HG03108 (cell line): ENCODE results near the gene SIPA1L3.
"Not testable (repeated sequence)": the region's sequence is repeated elsewhere in the genome, so short reads cannot be mapped to it uniquely, and the experiment has no call there.

ENCODE experiments used
- ATAC-seq: cut with Tn5 transposase; IDR thresholded peaks from one replicate; pipeline ENCODE4 v1.9.1; 2021; ENCODE audit warnings: moderate library complexity; ENCODE audit not compliant: unreplicated experiment

Gene SIPA1L3

DNA sequence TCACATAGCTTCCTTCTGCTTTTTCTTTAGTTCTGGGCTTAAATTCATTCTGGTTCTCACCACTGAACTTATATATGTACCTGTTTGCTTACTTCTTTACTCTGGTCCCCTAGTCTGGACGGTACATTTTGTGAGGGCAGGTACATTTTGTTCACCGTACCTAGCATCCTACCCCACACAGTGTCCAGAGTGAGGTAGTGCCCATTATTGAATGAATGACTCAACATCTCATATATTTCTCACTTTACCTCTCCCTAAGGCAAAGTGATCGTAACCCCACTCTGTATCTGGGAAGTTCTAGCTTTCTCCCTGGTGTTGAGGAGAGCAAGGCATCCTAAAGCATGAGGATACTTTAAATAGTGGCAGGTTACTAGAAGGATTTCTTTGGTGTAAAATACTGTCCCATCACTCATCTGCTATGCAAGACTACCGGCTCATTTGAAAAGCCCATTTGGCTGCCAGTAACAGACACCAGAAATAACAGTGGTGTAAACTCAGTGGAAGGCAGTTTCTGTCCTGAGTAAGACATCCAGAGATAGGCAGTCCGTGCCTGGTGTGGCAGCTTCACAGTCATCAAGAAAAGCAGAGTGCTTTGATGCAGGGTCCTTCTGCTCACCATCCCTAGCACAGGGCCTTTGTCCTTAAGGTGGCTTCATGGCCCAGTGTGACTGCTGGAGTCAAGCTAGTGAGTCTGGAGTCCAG lies 111.8 kb downstream of the SIPA1L3 start:
- no peak for ATAC-seq

DNA sequence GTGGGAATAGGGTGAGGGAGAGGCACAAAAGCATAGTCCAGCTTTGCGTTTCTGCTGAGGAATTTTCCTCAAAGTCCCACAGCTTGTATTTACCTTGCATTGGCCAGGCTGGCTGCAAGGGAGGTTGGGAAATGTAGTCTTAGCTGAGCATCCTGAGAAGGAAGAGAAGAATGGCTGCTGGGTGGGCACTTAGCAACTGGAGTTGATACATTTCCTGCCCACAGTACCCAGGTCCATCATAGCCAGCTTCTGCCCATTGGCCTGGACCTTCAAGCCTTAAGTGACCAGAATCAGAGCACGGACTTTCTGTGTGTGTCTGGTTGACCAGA lies 112.4 kb downstream of the SIPA1L3 start:
- no peak for ATAC-seq

DNA sequence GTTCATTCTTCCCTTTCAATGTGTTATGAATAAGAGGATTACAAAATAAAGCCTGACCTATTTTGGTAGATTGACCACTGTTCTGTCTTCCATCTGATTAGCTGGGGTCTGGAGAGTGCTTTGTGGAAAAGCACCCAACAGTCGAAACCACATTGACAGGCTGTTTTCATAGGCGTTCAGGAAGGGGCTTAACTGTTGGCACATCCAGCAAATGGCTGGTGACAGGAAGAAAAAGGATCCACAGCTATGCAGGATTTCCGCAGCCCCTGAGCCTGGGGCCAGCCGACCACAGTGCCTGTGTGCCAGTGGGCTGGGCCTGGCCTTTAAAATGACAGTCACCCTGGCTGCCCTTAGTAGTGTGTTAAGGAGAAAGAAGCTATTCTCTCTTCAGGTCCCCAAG lies 113.3 kb downstream of the SIPA1L3 start:
- ATAC-seq, result no peak

DNA sequence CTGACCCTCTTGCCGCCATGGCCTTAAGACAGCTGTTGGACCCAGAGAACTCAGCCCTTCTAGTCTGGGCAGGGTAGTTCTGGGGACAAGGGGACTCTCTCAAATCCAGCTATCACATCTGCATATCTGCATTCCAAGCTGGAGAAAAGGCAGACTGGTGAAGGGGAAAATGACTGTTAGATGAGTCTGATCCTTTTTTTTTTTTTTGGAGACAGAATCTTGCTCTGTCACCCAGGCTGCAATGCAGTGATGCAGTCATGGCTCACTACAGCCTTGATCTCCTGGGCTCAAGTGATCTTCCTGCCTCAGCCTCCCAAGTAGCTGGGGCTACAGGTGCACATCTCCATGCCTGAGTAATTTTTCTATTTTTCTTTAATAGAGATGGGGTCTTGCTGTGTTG lies 114.3 kb downstream of the SIPA1L3 start:
- ATAC-seq, result no peak

DNA sequence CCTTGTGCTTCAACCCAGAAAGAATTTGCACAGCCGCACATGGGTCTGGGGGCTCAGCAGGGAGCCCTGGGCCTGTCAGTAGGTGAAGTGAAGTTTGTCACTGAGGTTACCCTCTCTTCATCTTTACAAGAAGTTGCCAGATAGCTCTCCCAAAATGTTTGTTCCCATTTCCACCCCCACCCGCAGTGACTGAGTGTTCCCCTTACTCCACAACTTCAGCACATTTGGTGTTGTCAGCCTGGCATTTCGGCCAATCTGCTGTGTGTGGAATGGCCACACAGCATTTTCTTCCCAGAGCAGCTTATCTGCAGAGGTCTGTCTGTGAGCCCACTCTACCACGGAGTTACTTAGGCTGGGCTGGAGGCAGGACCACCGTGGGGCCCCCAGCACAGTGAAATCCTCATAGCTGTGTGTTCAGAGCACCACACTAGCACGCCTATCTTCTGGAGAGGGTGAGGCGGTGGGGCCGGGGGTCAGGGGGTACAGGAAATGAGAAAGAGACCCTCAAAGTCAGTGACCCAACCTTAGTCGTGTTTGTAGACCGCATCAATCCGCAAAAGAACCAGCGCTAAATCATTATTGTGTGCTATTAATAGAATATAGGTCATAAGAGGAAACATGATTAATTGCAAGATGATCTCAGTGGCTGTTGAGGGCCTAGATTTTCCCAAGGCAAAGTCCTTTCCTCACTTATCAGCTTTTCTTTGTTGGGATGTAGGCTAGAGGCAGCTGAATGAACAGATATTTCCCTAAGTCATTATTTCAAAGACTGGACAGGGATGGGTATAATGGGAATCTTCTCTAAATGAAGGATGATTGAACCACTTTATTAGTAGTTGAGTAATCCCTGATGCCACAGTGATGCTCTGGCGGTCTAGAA lies 116.0 kb downstream of the SIPA1L3 start:
- no peak for ATAC-seq

DNA sequence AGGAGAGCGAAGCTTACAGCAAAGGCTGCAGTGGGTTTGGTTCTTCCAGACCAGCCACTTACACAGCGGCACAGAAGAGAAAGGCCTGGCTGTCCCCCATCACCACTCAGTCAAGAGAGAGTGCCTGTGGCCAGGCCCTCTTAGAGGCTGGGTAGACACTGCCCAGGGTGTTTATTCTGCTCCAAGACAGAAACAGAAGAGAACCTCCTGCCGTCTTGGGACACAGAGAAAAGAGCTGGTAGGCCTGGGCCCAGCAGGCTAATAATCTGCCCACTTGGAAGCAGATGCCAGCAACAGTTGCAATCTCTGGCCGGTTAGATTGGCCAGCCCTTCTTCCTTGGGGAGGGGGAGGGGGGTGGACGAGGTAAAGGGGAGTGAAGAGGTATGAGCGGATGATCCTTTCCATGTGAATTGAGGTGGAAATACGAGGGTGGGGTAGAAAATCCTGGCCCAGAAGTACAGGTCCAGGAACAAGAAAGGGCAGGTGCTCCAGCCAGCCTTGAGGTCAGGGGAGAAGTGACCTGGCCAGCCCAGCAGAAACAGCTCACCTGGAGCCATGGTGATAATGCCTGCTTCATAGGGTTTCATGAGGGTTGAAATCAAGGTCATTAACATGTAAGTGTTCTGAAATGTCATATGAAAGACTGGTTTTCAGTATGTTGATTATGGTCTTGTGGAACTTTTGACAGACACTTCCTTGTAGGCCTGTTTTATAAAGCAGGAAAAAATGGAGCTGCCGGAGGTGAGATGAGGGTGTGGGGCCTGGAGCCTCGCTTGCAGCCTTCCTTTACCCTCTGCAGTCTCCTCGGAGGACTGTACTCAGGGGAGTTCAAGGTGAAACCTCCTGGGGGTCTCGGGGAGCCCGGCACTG lies 116.9 kb downstream of the SIPA1L3 start:
- no peak for ATAC-seq

DNA sequence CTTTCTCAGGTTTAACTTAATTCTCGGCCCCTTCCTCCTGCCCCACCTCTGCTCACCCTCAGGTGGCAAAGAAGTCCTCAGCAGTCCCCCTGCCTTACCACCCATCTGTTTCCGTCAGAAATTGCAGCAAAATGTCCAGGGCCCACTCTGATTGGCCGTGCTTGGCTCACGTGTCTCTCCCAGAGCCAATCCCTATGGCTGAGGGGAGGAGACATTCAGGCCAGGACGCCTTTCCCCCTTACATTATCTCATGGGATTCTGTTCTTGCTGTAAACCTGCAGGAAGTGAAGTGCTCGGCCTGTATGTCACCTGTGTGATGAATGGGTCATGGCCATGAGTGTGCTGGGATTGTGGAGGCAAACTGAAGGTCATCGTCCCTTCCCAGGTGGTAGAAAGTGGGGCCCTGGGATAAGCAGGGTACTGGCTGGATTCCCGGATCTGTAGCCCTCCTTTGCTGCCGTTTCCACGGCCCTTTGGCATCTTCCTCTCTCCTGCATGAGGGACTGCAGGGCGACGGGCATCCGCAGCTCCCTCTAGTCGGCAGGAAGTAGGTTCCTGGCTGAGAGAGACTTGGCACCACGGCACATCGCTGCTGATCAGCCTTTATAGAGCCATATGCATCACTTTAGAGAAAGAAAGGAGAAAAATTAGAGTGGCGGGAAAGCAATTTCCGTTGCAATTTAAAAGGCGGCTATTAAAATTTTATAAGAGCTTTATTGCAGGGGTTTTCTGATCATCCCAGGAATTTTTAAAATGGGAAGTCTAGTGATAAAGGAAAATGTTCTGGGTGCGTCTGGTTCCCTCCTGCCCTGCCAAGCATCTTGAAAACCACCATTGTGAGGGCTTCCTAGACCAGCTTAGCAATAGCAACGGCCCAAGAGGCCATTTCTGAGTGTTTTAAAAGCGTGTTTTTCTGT lies 118.2 kb downstream of the SIPA1L3 start:
- ATAC-seq, result no peak

DNA sequence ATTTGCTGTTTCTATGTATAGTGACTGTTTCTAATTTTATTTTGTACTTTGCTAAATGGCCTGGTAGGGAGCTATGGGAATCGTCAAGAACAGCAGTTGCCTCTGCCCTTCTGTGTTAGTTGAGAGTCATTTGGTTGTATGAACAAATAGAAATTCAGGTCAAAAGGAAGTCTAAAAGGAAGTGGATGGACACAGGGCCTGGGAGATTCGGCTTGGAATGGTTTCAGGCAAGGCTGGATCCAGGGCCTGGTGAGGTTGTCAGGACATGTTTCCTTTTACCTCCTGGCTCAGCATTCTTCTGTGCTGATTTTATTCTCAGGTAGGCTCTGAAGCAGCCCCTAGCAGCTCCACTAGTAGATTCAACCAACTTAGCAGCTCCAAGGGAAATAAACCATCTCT lies 118.9 kb downstream of the SIPA1L3 start:
- ATAC-seq, result no peak

DNA sequence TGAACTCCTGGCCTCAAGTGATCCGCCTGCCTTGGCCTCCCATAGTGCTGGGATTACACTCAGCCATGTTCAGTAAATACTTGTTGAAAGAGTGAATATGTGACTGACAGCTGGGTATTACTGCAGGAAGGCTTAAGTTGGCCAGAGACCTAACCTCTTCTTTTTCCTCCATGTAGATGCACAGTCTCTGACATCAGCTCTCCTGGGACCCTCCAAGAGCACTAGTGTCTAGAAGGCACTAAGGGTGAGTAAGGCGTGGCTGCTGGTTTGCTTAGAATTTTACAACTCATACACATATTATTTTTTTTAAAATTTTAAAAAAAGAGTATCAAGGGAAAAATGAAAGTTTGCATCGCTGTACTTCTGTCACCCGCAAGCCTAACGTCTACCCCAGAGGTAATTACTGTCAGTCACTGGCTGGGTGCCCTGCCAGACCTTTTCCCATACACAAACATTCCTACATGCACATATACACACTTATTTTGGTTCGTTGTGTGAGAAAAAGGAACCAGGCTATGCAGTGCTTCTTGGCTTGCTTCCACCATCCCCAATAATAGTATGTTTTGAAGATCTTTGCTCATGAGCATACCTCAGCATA lies 122.0 kb downstream of the SIPA1L3 start:
- ATAC-seq, result no peak

DNA sequence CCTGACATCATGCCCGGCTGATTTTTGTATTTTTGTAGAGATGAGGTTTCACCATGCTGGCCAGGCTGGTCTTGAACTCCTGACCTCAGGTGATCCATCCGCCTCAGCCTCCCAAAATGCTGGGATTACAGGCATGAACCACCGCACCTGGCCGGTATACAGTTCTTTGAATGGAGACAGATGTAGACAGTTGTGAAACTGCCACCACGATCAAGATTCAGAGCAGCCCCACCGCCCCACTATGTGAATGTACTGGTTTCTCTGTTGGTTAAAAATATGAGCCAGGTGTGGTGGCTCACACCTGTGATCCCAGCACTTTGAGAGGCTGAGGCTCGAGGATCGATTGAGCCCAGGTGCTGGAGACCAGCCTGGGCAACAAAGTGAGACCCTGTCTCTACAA lies 123.0 kb downstream of the SIPA1L3 start:
- not testable (repeated sequence) for ATAC-seq

DNA sequence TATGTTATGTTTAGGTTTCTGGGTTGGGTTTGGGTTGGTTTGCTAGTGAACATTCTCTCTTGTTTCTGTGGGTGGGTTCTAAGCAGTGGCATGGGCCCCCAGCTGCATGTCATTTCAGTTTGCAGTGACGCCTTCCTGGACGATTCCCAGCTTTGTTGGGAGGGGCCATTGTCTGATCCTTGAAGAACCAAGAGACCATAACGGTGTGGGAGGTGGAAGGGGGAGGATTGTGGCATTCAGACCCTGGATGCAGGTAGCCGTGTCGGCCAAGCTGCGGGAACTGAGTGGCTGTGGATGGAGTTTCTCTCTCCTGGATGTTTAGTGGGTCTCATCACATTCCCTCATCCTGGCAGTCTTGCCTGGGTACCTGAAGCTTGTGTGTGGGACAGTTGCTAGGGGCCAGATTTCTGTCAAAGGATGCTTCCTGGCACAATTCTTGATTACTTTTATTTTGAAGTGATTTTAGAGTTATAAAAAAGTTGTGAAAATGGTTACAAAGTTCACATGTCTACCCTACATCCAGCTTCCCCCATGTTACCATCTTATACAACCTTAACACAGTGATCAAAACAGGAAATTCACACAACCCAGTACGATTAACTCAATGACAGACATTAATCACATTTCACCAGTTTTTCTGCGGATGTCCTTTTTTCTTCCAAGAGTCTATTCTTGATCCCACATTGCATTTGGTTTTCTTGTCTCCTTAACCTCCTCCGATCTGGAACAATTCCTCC lies 123.8 kb downstream of the SIPA1L3 start:
- no peak for ATAC-seq

DNA sequence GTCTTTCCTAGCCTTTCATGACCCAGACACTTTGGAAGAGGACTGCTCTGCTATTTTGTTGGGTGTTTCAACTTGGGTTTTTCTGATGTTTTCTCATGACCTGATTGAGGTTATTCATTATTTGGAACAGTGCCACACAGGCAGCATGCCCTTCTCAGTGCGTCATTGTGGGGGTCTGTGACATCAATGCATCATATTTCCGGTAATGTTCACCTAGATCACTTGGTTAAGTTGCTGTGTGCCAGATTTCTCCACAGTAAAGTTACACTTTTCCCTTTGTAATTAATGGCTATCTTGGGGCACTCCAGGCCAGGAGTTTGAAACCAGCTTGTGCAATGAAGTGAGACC lies 124.4 kb downstream of the SIPA1L3 start:
- ATAC-seq, result no peak

DNA sequence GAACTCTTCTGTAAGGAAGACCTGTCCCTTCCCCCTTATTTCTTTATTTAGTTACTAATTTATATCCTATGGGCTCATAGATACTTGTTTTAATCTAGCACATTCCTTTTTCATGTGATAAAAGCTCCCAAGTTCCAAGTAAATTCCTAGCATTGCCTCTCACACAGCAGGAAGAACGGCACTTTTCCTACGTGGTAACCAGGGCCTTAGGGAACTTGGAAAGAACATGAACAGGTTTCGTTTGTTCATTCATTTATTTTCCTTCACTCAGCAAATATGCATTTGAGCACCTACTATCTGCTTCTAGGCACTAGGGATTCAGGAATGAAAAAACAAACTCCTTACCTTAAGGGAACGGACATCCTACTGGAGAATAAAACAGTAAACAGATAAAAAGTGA lies 125.1 kb downstream of the SIPA1L3 start:
- no peak for ATAC-seq

DNA sequence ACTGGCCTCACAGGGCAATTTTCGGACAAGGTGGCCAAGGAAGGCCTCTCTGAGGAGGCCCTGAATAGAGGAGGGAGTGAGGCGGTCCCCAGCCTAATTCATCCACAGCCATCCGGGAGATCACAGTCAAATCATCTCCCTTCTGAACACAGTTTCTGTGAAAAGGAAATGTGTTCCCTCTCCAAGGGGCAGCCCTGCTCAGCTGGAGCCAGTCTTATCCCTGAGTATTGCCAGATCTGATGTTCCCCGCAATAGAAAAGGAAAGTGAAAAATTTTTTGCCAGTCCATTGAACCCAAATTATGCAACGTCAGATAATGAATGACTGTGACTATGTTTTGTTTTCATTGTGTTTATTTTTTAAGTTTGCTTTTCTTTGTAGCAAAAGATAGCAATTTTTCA lies 125.9 kb downstream of the SIPA1L3 start:
- ATAC-seq, result no peak

DNA sequence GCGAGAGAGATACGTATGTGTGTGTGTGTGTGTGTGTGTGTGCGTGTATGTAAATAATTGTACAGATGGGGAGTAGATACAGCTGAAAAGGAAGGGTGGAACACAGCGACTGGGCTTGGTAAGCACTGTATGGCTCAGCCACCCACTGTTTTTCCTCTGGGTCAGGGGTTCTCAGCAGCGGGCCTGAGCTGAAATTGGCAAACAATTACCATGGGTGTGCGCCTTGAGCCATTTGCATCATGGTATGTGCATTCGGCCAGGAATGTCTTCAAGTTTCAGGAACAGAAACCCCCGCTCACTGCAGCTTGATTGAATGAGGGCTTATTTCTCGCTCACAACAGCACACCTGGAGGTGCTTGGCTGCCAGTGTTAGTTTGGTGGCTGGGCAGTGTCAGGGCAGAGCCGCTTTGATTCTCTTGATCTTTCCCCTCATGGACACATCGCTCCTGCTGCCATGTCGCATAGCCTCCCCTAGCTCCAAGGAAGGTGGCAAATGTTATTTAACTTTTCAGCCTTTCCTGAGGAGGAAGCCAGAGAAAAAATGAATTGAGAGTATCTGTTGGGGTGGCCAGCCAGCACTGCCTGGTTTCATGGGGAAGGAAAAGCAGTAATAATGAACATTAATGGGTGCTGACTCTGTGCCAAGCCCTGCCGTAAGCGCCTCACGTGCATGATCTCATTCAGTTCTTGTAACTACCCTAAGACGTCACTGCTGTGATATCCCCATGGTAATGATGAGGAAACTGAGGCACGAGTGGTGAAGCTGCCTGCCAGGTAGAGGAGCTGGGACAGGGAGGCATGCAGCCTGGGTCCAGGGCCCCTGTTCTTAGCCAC lies 126.9 kb downstream of the SIPA1L3 start:
- ATAC-seq, result peak; percentile 62

DNA sequence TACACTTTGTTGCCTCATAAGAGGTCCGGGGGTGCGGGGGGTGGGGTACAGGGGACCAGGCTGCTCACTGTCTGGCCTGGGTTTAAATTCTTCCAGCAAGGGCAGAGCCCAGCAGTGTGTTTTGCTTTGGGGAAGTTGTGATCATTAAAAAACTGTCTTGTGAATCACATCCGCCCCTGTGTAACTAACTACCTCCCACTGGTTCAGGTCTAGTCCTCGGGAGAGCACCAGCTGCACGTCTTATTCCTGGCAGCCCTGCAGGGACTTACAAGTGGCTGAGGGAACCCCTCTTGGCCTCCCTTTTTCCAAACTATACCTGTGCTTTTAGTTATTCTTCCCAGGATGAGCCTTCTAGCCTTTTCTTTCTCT lies 127.5 kb downstream of the SIPA1L3 start:
- peak; percentile 28 for ATAC-seq

DNA sequence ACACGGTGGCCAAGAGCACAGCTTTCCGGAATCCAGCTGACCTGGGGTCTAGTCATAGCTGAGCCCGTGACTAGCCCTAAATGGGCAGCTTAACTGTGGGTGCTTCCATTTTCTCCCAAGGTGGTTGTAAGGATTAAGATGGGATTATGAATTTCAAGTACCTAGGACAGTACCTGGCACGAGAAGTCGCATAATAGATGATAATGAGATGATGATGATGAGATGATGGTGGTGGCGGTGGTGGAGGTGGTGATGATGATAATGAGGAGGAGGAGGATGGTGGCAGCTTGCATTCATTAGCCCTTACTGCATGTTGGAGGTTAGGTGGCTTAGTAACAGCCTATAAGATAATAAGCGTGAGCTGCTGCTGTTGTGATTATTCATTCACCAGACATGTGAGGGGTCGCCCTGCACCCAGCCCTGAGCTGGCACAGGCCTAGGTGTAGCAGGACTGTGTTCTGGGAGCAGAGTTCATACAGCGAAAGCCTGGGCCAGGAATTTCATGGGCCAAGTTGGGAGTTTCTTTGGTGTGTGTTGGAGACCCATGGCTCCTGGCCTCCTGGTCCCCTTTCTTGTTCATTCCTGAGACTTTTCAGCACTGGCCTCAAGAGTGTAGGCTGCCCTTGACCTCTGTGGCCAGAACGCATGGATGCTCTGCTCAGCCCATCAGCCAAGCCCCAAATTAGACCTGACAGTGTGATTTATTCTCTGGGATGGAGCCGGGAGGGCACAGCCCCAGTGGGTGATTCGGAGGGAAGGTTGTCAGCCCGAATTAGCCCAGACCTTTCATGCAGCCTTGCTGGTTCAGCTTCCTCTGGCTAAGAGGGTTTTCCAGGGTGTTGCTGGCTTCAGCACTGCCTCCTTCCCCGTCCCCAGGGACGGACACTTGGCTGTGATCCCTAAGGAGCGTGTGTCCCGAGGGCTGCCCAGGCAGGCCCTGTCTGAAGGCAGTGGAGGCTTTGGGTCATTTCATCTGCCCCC lies 128.8 kb downstream of the SIPA1L3 start:
- ATAC-seq, result no peak
